Colonic mucosa (tissue), 4 donors: ENCODE data around the gene ABCA6. TPM values are rescaled to one million over a fixed set of nuclear protein-coding genes. Genes with fewer than 3 reads are reported as not detected.

Source experiments
- DNase-seq: peaks from one replicate; pipeline ENCODE4 v3.0.0-alpha.2; 2020
- H3K27ac ChIP-seq: fragments of 200-600 bp; one replicate; pipeline ENCODE4 v1.8.0; 2021
- H3K27me3 ChIP-seq: fragments of 200-600 bp; one replicate; pipeline ENCODE4 v1.8.0; 2021
- H3K36me3 ChIP-seq: fragments of 200-600 bp; one replicate; pipeline ENCODE4 v1.8.0; 2021
- H3K4me1 ChIP-seq: fragments of 200-600 bp; one replicate; pipeline ENCODE4 v1.8.0; 2021; ENCODE audit warnings: mild to moderate bottlenecking
- H3K4me3 ChIP-seq: fragments of 200-600 bp; one replicate; pipeline ENCODE4 v1.8.0; 2021
- H3K9ac ChIP-seq, 2 donors: one replicate each; pipeline ENCODE4 v1.7.0; 2013; ENCODE audit warnings: control low read depth in 2 of 2, low read depth in 2 of 2, low read length in 2 of 2
- H3K9me3 ChIP-seq: fragments of 200-600 bp; one replicate; pipeline ENCODE4 v1.8.0; 2021
- CTCF ChIP-seq: fragments of 200-600 bp; IDR thresholded peaks from one replicate; pipeline ENCODE4 v1.8.0; 2022; ENCODE audit warnings: antibody characterized with exemption, mild to moderate bottlenecking
- intact Hi-C: fragments of 100-400 bp; cut with DNase I; formaldehyde crosslinking; loops from one replicate; pipeline ENCODE4 v1.14.1; 2022
- total RNA-seq, 2 donors: library from RNA; stranded (reverse); fragmentation: NEBNext Ultra II Directional in 1 of 2; extraction: Animal tissue kit (Norgen Biotek cat#: 25700) in 1 of 2; gene quantifications; one replicate each; pipeline ENCODE4 v1.2.1, GENCODE V29; 2021
- donor health status: healthy.
- donor health status: DM: no; HTN: no; CAD: no.
- donor health status: DM: no; HTN: no; CAD: no.

The ABCA6 gene
- total RNA-seq, 2 donors from 2014 or later = 2.1 to 5.9 TPM

- Histone ChIP-seq H3K36me3 (no peaks in the 10 kb centered on the region), H3K4me1 (no peaks in the 10 kb centered on the region), H3K27me3 (no peaks in the 10 kb centered on the region), H3K9ac (no peak overlapping the region), H3K9me3 (no peaks in the 10 kb centered on the region), H3K4me3 (no peak overlapping the region), H3K27ac (no peak overlapping the region)
- DNase-seq = no peak
- intact Hi-C loops = no loop called here
- no peak for TF ChIP-seq CTCF
These were observed 45.2 kb downstream of the ABCA6 start for GRCh38 chr17:69096541-69096940.

GRCh38 chr17:69093995-69094394 lies 47.7 kb downstream of the ABCA6 start:
- H3K4me3 ChIP-seq = no peak overlapping the region
- no peak overlapping the region for H3K27ac ChIP-seq
- no peaks in the 10 kb centered on the region for H3K9me3 ChIP-seq
- H3K9ac ChIP-seq = no peak overlapping the region
- H3K36me3 ChIP-seq = no peaks in the 10 kb centered on the region
- no peaks in the 10 kb centered on the region for H3K27me3 ChIP-seq
- TF ChIP-seq CTCF = no peak
- H3K4me1 ChIP-seq = no peaks in the 10 kb centered on the region
- intact Hi-C loops = no loop called here
- DNase-seq = no peak

- Histone ChIP-seq H3K4me1 (no peaks in the 10 kb centered on the region), H3K36me3 (no peaks in the 10 kb centered on the region), H3K4me3 (no peak overlapping the region), H3K27ac (no peak overlapping the region), H3K9me3 (no peaks in the 10 kb centered on the region), H3K27me3 (no peaks in the 10 kb centered on the region), H3K9ac (no peak overlapping the region)
- no peak for DNase-seq
- intact Hi-C loops = no loop called here
- no peak for TF ChIP-seq CTCF
These were observed 48.4 kb downstream of the ABCA6 start for GRCh38 chr17:69093279-69093789.

- no peak for DNase-seq
- Histone ChIP-seq H3K27me3 (no peaks in the 10 kb centered on the region), H3K36me3 (no peaks in the 10 kb centered on the region), H3K27ac (no peak overlapping the region), H3K4me3 (no peak overlapping the region), H3K9ac (no peak overlapping the region), H3K9me3 (no peaks in the 10 kb centered on the region), H3K4me1 (no peaks in the 10 kb centered on the region)
- TF ChIP-seq CTCF = no peak
- intact Hi-C loops = no loop called here
These were observed 51.3 kb downstream of the ABCA6 start for GRCh38 chr17:69090365-69090764.

GRCh38 chr17:69088643-69089200 lies 53.0 kb downstream of the ABCA6 start:
- no peak for DNase-seq
- H3K27ac ChIP-seq = no peak overlapping the region
- no peak overlapping the region for H3K9ac ChIP-seq
- no peaks in the 10 kb centered on the region for H3K9me3 ChIP-seq
- no peaks in the 10 kb centered on the region for H3K27me3 ChIP-seq
- no peaks in the 10 kb centered on the region for H3K36me3 ChIP-seq
- no peak for TF ChIP-seq CTCF
- no peaks in the 10 kb centered on the region for H3K4me1 ChIP-seq
- H3K4me3 ChIP-seq = no peak overlapping the region
- intact Hi-C loops = no loop called here
